ENCODE data around the gene LRRN2. TPM values are rescaled to one million over a fixed set of nuclear protein-coding genes. Genes with fewer than 3 reads are reported as not detected.

LRRN2 gene
- total and polyA plus RNA-seq, 9 of the 15 experiments (the other 6 are each of a cell fraction or from before 2014, with no cell fraction given): 0.05 TPM; not detected in 8

GRCh38 chr1:204677864-204678263 is 7.7 kb downstream of the LRRN2 start (continued):
- TF ChIP-seq POLR2H (tag; IDR thresholded peaks at IDR 0.05; ENCODE audit: low read depth) (no peak), ZNF707 (CRISPR knock-in tag; conservative IDR thresholded peaks at IDR 0.05) (no peak), KLF6 (CRISPR knock-in tag; IDR thresholded peaks at IDR 0.05; ENCODE audit: borderline replicate concordance) (no peak), ZNF79 (CRISPR knock-in tag; IDR thresholded peaks at IDR 0.05; ENCODE audit: low read depth) (no peak), NFATC3 (IDR thresholded peaks at IDR 0.05) (no peak), FOSL1 (tag; conservative IDR thresholded peaks at IDR 0.05) (no peak), TRIM25 (IDR thresholded peaks at IDR 0.05; ENCODE audit: borderline replicate concordance) (no peak), SRF (CRISPR knock-in tag; IDR thresholded peaks at IDR 0.05) (peak in 1 of 2 experiments; percentile 13; a peak in 1 of 4 replicates), ADNP (tag; IDR thresholded peaks at IDR 0.05) (no peak), TEAD1 (CRISPR knock-in tag; IDR thresholded peaks at IDR 0.05) (no peak), DNMT1 (IDR thresholded peaks at IDR 0.05) (no peak), CUX1 (CRISPR knock-in tag; IDR thresholded peaks at IDR 0.05) (no peak), CGGBP1 (CRISPR knock-in tag; IDR thresholded peaks at IDR 0.05) (no peak)

Data from K562 (cell line).